ENCODE measurements around the gene LMX1B.

Gene LMX1B

GRCh38 chr9:126628146-126628545 lies 14.4 kb downstream of the LMX1B start:
- TF ChIP-seq, protein P1, sequence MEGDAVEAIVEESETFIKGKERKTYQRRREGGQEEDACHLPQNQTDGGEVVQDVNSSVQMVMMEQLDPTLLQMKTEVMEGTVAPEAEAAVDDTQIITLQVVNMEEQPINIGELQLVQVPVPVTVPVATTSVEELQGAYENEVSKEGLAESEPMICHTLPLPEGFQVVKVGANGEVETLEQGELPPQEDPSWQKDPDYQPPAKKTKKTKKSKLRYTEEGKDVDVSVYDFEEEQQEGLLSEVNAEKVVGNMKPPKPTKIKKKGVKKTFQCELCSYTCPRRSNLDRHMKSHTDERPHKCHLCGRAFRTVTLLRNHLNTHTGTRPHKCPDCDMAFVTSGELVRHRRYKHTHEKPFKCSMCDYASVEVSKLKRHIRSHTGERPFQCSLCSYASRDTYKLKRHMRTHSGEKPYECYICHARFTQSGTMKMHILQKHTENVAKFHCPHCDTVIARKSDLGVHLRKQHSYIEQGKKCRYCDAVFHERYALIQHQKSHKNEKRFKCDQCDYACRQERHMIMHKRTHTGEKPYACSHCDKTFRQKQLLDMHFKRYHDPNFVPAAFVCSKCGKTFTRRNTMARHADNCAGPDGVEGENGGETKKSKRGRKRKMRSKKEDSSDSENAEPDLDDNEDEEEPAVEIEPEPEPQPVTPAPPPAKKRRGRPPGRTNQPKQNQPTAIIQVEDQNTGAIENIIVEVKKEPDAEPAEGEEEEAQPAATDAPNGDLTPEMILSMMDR (IDR thresholded peaks at IDR 0.05): no peak
- no peak for TF ChIP-seq ZFX (IDR thresholded peaks at IDR 0.05; ENCODE audit: borderline replicate concordance)
- H3K27ac ChIP-seq: no peak overlapping the region

- TF ChIP-seq ZFX (IDR thresholded peaks at IDR 0.05; ENCODE audit: borderline replicate concordance): no peak
- TF ChIP-seq, protein P1 (IDR thresholded peaks at IDR 0.05): no peak
- H3K27ac ChIP-seq: no peak overlapping the region
Measured at GRCh38 chr9:126628969-126629674, 15.4 kb downstream of the LMX1B start.

GRCh38 chr9:126630458-126631237 lies 16.9 kb downstream of the LMX1B start:
- no peak overlapping the region for H3K27ac ChIP-seq
- no peak for TF ChIP-seq ZFX (IDR thresholded peaks at IDR 0.05; ENCODE audit: borderline replicate concordance)

GRCh38 chr9:126631254-126631653 lies 17.5 kb downstream of the LMX1B start:
- no peak for TF ChIP-seq ZFX (IDR thresholded peaks at IDR 0.05; ENCODE audit: borderline replicate concordance)
- TF ChIP-seq, protein P1 (IDR thresholded peaks at IDR 0.05): no peak
- no peak overlapping the region for H3K27ac ChIP-seq

DNA sequence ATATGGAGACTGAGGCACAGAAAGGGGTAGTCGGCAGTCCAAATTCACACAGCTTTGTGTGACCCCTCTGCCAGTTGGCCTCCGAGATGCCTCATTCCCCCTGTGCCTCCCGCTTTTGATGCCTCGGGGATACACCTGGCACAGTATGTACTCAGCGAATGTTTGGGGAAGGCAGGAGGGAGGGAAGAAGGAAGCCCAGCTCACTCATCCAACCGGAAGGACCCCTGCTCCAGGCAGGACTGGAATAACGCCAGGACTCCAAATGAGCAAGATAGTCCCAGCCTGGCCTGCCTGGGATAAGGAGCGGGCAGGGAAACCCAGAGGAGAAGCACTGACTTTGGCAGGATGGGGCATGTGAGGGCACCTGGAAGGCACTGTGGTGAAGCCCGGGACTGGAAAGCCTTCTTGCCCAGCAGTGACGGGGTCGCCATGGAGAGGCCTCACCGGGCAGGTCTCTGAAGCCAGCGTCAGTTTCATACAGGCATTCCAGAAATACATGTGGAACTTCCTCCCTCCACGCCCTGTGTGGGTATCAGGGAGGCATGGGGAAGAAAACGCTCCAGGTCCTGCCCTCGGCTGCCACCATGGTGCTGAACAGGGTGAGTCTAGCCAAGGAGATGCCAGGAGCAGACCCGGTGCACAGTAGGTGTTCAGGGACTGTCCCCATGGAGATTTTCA lies 20.3 kb downstream of the LMX1B start:
- TF ChIP-seq ZFX (IDR thresholded peaks at IDR 0.05; ENCODE audit: borderline replicate concordance): no peak
- TF ChIP-seq, protein P1 (IDR thresholded peaks at IDR 0.05): no peak
- H3K27ac ChIP-seq: no peak overlapping the region

GRCh38 chr9:126635061-126635460 lies 21.3 kb downstream of the LMX1B start:
- TF ChIP-seq, protein P1 (IDR thresholded peaks at IDR 0.05): no peak
- TF ChIP-seq ZFX (IDR thresholded peaks at IDR 0.05; ENCODE audit: borderline replicate concordance): no peak
- no peak overlapping the region for H3K27ac ChIP-seq

DNA sequence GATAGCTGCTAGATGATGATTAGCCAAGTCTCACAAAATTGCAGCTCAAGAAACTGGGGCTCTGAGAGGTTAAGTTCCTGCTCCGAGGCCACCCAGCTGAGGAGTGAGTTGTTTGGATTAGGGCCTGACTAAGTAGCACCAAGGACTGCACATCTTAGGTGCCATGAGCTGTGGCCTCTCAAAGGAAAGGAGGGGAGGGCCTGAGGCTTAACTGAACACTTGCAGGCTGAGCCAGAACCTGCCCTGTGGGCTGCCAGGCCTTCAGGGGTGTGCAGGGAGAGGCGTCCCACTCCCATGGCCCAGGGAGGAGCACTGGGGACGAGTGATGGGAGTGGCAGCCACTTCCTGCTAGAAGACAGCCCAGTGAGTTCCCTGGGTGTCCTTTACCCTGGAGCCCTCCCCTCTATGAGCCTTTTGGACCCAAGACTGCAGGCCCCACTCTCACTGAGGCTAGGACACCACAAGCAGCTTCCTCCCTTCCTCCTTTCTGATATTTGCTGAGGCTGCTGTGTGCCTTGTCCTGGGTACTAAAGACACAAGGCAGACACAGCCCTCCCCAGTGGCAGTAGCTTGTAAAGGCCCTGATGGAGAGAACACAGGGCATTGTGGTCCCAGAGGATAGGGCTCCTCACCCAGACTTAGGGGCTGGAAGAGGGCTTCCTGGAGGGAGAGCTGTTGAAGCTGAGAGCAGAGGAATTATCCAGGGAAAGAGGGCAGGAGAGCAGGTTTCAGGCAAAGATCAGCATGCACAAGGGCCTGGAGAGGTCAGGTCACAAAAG lies 22.1 kb downstream of the LMX1B start:
- TF ChIP-seq, protein P1 (IDR thresholded peaks at IDR 0.05): no peak
- no peak for TF ChIP-seq ZFX (IDR thresholded peaks at IDR 0.05; ENCODE audit: borderline replicate concordance)
- no peak overlapping the region for H3K27ac ChIP-seq
